ENCODE data around the gene RNU11. TPM values are rescaled to one million over a fixed set of nuclear protein-coding genes. Genes with fewer than 3 reads are reported as not detected.

RNU11 gene
- not detected in 2 replicates for total RNA-seq (2021)
- long read RNA-seq = 0 reads

- Histone ChIP-seq H2BK12ac (ENCODE audit: insufficient read length, low read depth, low read length) (no peak within 1 kb of the TSS), H3K56ac (ENCODE audit: insufficient read length, low read depth, low read length) (no peak within 1 kb of the TSS), H4K20me1 (ENCODE audit: control insufficient read depth, insufficient read depth, insufficient read length) (no peaks in the 10 kb centered on the region), H3K4me2 (ENCODE audit: insufficient read depth, insufficient read length, low read length) (peak within 1 kb of the TSS; percentile 60), H3K27ac (ENCODE audit: insufficient read length, low read depth, low read length) (peak within 1 kb of the TSS; percentile 91), H3K79me1 (ENCODE audit: insufficient read depth, low read depth, low read length, poor library complexity, severe bottlenecking) (no peaks in the 10 kb centered on the region), H2BK5ac (ENCODE audit: insufficient read length, low read length) (peak within 1 kb of the TSS; percentile 82), H2AFZ (ENCODE audit: low read length) (no peak within 1 kb of the TSS), H3K9ac (ENCODE audit: extremely low read depth, insufficient read length, low read length) (peak within 1 kb of the TSS; percentile 51), H3K27me3 (ENCODE audit: insufficient read depth, low read length) (no peaks in the 10 kb centered on the region), H3K4me1 (ENCODE audit: insufficient read depth, low read length) (no peaks in the 10 kb centered on the region), H3K23ac (ENCODE audit: insufficient read length, low read depth, low read length) (no peak within 1 kb of the TSS), H4K91ac (ENCODE audit: insufficient read length, low read depth, low read length) (no peak within 1 kb of the TSS), H2AK5ac (ENCODE audit: insufficient read length, low read length) (no peak within 1 kb of the TSS), H3T11ph (ENCODE audit: low read length) (peak within 1 kb of the TSS; percentile 71), H3K79me2 (ENCODE audit: insufficient read depth, low read length) (no peaks in the 10 kb centered on the region), H4K5ac (ENCODE audit: insufficient read length, low read depth, low read length) (no peak within 1 kb of the TSS), H3K14ac (ENCODE audit: insufficient read depth, low read length) (peak within 1 kb of the TSS; percentile 68; the same call in 1 of the 2 replicates), H2BK120ac (ENCODE audit: low read depth, low read length, poor library complexity, severe bottlenecking) (no peak within 1 kb of the TSS), H2BK15ac (ENCODE audit: low read depth, low read length) (no peak within 1 kb of the TSS), H3K23me2 (ENCODE audit: insufficient read length, low read depth, low read length, poor library complexity, severe bottlenecking) (peaks cover 9% of the 10 kb centered on the region), H4K8ac (replicated peaks; ENCODE audit: insufficient read length, low read depth, low read length) (no peak within 1 kb of the TSS), H2BK20ac (ENCODE audit: low read depth, low read length, poor library complexity, severe bottlenecking) (no peak within 1 kb of the TSS), H3K4ac (ENCODE audit: low read depth, low read length) (no peak within 1 kb of the TSS; the same call in 1 of the 2 replicates), H3K9me3 (ENCODE audit: control insufficient read depth, low read depth, low read length) (no peaks in the 10 kb centered on the region), H3K18ac (ENCODE audit: insufficient read length, low read depth, low read length) (peak within 1 kb of the TSS; percentile 76)
- peak within 1 kb of the TSS; percentile 99 to 100 (median 100) for H3K27ac Mint-ChIP-seq
- no peaks in the 10 kb centered on the region; a peak in 2 of 5 replicates for H3K9me3 Mint-ChIP-seq
- peak within 1 kb of the TSS; percentile 76 to 79 for H3K4me3 Mint-ChIP-seq
- WGBS (ENCODE audit: extremely low coverage, insufficient read length, low lambda C conversion rate) = no CpG with 5 or more reads among the region's 28 CpGs
- H3K27me3 Mint-ChIP-seq (ENCODE audit: low read depth) = no peaks in the 10 kb centered on the region
- H3K36me3 Mint-ChIP-seq (ENCODE audit: insufficient read depth in 1 of 3, low read depth in 3 of 3) = no peaks in the 10 kb centered on the region
- H3K4me1 Mint-ChIP-seq = peaks cover 8 to 17% of the 10 kb centered on the region in 2 experiments
- TF ChIP-seq CTCF (conservative IDR thresholded peaks at IDR 0.05) = no peak
- DNase-seq = peak; percentile 90
Observed at GRCh38 chr1:28648474-28649198, at the start of gene RNU11. TSS of gene RNU11 (plus strand) at chr1:28648600.

Measured in H9 (cell line).